NCI-H187 (cell line): ENCODE measurements around the gene PARD6A.

Experiments
- DNase-seq, 2 experiments: peaks; one replicate each; lab custom pipeline; 2025; lab: John Stamatoyannopoulos, UW

PARD6A gene, protein sequence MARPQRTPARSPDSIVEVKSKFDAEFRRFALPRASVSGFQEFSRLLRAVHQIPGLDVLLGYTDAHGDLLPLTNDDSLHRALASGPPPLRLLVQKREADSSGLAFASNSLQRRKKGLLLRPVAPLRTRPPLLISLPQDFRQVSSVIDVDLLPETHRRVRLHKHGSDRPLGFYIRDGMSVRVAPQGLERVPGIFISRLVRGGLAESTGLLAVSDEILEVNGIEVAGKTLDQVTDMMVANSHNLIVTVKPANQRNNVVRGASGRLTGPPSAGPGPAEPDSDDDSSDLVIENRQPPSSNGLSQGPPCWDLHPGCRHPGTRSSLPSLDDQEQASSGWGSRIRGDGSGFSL

DNA sequence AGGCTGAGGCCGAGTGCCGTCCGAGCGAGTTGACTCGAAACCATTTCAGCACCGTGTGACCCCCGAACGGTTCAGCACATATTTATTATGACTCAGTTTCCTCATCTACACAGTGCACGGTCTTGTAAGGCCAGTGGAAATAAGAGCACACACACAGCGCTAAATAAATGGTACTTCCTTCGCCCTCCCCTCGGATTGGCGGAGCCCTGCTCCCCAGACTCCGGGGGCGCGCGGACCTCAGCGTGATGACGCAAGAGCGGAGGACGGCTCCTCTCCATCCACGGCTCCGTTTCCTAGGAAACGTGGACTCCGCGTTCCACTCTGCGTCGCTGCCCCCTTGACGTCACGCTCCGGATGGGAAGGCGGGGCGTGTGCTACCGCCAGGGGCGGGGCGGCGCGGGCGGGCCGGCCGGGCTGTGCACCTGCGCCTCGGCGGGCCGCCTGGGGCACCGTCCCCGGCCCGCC is at the start of gene PARD6A:
PARD6A (plus strand) TSS at position 397 of the 465 bp plus-strand sequence. CDS start 79 bp downstream, outside the sequence.
- DNase-seq: peak; percentile 75 to 85

DNA sequence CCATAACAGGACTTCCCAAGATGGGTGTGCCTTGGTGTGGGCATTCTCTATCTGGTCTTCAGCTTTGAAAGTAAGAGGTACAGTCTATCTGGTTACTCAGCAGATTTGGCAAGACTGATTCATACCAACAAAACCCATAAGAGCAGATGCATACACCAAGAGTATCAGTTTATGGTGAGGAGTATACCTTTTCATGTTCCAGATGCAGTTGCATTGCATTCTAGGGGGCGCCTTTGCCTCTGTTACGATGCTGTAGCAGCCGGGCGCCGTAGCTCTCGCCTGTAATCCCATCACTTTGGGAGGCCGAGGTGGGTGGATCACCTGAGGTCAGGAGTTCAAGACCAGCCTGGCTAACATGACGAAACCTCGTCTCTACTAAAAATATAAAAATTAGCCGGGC is 47.0 kb upstream of the PARD6A start:
- DNase-seq: no peak

DNA sequence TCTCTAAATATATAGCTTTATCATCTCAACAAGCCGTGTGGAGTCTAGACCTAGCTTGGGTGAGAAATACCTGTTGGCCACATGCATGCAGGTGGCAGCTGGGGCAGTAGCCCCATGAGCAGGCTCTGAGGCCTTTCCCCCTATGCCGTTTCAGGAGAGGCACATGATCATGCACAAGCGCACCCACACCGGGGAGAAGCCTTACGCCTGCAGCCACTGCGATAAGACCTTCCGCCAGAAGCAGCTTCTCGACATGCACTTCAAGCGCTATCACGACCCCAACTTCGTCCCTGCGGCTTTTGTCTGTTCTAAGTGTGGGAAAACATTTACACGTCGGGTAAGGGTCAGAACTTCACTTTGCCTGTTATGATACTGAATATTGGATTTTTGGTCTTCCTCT is 32.5 kb upstream of the PARD6A start:
- DNase-seq: no peak

DNA sequence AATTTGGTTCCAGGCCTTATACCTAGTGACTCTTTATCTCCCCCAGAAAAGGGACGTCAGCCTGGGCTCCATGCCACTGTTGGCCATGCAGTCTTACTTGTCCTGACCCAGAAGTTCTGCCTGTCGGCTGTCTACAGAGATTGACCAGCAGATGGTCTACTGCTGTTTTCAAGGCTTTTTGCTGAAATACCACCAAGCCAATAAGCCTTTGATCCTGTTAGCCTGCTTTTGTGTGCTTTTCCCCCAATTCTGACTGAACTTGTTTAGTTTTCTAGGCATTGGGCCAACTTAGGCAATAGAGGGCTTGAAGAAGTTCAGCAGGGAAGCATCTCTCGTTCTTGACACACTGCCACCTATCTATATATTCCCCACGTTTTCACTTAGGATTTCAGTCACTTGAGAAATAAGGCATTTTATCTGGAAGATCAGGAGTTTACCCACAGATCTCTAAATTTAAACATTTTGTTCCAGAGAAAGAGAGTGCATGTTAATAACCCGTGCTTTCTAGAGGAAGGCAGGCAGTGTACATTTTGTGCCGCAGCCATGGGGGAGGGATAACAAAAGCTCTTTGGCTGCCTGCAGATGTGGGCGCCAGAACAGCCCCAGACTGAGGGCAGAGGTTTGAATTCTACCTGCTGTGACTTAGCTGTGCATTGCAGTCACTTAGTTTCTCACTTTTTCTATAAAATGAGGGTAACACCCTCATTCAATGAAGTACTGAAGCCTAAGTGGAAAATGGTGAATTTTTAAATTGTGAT is 28.2 kb upstream of the PARD6A start:
- DNase-seq: no peak

DNA sequence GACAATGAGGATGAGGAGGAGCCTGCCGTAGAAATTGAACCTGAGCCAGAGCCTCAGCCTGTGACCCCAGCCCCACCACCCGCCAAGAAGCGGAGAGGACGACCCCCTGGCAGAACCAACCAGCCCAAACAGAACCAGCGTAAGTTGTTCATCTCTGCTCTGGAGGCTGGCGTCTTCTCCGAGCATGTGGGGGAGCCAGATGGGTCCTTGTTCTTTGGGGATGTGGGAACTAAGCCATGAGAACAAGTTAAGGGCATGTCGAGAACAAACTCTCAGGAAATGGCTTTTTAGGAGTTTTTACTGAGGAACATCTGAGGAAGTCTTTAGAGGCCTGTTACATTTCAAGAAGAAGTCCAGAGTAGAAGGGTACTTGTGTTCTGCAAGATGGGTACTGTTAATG is 24.0 kb upstream of the PARD6A start:
- DNase-seq: no peak

DNA sequence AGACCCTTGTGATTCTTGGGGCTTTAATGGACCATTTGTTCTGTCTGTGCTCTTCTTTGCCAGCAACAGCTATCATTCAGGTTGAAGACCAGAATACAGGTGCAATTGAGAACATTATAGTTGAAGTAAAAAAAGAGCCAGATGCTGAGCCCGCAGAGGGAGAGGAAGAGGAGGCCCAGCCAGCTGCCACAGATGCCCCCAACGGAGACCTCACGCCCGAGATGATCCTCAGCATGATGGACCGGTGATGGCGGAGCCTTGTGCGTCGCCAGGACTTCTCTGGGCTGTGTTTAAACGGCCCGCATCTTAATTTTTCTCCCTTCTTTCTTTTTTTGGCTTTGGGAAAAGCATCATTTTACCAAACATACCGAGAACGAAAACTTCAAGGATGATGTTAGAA is 23.1 kb upstream of the PARD6A start:
- no peak for DNase-seq

DNA sequence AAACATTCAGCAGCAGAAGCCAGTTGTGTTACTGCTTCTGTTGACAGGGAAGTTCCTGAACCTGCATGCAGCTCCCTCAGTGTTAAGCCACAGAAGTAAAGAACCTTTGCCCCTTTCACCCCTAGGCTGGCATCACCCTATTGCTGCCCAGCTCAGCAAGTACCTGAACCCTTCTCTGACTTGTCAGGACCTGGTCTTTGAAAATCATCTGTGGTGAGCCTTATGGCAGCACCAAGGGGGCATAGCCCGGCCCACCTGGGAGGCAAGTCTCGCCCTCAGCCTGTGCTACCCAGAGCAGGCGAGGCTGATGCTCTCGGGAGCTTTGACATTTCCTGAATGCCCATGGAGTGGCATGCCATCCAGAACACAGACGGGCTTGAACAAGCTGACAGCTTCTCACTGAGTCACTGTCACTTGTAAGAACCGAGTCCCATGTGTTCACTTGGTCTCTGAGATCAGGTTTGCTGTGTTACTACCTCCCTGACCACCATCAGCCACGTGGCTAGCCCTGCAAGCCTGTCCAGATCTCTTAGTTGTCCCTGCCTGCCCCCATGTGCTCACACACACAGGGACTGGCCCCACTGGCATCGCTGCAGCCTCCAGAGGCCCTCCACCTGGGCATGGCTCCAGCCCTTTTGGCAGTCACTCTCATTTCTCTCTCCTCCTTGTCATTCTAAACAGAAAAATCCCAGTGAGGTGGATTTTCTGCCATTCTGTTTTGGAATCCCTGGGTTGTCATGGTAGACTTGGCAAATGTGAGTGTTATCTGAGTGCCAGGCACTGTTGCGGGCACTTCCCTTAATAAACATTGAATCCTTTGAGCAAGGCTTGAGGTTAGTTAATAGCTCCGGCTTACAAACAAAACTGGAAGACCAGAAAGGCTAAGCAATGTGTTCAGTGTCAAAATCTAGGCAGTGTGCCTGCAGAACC is 18.7 kb upstream of the PARD6A start:
- DNase-seq: no peak

DNA sequence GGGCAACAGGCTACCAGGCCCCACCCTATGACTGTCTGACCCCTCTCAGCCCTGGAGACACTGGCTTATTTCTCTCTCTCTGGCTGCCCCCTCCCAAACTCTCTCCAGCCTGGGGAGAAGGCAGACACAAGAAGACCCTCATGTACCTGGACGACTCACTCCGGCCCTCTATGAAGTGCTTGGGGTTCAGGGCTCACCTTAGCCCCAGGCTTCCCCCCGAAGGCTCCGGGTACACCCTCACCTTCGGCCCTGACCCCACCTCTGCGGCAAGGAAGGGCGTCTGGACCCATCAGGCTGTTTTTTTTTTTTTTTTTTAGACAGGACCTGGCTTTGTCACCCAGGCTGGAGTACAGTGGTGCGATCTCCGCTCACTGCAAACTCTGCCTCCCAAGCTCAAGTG is 16.7 kb upstream of the PARD6A start:
- no peak for DNase-seq

DNA sequence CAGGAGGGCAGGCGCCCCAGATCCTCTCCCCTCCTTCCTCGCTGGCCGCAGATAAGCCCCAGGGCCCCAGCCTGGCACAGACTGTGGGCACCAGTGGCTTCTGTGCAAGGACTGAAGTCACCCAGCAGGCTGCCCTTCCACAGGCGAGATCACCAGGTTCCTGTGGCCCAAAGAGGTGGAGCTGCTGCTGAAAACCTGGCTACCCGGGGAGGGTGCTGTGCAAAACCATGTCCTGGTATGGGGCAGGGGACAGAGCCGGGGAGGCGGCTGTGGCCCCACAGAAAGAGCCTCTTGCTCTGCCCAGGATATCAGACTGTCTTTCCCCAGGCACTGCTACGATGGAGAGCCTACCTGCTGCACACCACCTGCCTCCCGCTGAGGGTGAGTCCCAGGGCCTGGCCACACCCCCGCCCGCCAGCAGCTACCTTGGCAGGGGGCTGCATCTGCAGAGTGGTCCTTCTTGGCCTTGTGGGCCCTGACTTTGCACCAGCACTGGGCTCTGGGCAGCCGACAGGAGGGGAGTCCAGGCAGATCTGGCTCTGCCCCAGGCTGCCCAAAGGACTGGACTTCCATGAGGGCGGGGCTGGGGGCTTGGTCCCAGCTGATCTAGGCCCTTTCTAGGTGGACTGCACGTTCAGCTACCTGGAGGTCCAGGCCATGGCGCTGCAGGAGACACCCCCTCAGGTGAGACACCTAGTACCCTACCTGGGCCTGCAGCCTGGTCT is 15.2 kb upstream of the PARD6A start:
- DNase-seq: no peak

DNA sequence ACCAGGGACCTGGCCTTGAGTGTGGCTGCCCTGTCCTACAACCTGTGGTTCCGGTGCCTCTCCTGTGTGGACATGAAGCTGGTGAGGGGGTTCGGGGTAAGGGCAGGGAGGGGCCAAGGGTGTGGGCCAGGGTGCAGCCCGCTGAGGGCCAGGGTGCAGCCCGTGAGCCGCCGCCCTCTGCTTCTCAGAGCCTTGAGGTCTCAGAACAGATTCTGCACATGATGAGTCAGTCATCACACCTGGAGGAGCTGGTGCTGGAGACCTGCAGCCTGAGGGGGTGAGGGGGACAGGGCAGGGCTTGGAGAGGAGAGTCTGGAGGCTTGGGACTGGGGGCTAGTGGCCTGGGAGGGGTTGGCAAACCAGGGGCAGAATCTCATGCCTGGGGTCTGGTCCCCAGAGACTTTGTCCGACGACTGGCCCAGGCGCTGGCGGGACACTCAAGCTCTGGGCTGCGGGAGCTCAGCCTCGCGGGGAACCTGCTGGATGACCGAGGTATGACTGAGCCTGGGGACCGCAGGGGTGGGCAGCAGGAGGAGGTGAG is 13.6 kb upstream of the PARD6A start:
- DNase-seq: no peak

DNA sequence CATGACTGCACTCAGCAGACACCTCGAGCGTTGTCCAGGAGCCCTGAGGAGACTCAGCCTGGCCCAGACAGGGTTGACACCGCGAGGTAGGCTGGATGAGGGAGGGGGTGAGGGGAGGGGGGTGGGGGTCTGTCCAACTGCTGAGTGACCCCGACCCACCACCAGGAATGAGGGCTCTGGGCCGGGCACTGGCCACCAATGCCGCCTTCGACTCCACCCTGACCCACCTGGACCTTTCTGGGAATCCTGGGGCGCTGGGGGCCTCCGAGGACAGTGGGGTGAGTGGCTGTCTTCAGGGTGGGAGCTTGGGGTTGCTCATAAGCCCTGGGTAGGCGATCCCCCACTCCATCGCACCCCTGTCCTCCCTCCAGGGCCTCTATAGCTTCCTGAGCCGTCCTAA is 13.1 kb upstream of the PARD6A start:
- no peak for DNase-seq

DNA sequence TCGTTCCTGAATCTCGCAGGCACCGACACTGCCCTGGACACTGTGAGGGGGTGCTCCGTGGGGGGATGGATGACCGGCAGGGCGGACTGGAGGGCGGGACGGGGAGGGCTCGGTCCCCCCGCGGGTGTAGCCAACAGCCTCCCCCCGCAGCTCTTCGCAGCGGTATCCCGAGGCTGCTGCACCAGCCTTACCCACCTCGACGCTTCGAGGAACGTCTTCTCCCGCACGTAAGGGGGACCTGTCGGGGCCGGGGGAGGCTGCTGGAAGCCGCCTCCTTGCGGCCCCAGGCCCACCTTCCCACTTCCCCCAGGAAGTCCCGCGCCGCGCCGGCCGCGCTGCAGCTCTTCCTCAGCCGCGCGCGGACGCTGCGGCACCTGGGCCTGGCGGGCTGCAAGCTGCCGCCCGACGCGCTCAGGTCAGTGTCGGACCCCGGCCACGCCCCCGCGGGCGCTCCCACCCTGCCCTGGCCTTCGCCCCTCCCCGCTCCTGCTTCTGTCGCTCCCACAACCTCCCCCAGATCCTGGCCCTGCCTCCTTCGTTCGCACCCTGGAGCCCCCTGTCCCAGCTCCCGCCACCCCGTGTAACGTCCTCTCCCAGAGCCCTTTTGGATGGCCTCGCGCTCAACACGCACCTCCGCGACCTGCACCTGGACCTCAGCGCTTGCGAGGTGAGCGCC is 12.5 kb upstream of the PARD6A start:
- DNase-seq: no peak

DNA sequence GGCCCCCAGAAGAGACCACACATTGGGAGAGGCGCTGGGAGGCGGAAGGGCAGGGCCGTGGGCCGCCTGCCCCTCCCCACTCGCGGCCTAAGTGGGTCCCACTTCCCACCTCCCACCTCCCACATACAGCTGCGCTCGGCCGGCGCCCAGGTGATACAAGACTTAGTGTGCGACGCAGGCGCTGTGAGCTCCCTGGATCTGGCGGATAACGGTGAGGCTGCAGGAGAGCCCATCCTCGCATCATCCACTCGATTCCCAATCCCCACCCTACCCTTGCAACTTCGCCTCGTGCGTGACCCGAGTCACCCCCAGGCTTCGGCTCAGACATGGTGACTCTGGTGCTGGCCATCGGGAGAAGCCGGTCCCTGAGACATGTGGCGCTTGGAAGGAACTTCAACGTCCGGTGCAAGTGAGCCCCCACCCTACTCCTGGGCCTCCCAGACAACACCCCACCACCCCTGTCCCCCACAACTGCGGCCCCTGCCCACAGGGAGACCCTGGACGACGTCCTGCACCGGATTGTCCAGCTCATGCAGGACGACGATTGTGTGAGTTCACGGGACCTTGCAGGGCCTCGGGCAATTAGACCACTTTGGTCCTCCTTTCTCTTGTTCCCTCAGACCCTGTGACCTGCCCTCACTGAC is 11.9 kb upstream of the PARD6A start:
- no peak for DNase-seq

DNA sequence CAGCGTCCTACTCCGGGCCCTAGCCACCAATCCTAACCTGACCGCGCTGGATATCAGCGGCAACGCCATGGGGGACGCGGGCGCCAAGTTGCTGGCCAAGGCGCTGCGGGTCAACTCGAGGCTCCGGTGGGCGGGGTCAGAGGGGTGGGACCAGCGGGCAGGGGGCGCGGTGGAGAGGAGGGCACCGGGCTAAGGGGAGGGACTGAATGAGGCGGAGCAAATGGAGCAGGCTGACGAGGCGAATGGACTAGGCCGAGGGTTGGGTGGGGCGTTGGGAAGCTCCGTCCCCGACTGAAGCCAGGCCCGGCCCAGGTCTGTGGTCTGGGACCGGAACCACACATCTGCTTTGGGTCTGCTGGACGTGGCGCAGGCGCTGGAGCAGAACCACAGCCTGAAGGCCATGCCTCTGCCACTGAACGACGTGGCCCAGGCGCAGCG is 11.2 kb upstream of the PARD6A start:
- no peak for DNase-seq

DNA sequence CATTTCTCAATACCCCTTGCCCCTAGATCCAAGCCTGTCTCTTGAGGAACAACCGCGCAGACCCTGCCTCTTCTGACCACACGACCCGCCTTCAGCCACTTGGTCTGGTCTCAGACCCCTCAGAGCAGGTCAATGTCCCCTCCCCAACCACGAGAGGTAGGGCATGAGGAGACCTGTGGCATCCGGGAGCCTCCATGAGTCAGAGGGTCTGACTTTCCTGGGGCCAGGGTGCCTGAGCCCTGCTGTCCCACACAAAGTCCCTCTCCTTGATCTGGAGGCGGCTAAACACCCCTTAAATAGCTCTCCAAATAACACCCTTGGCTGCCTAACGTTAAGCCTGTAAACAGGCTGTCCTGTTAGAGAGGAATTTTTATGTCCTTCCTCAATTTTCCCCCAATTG is 10.7 kb upstream of the PARD6A start:
- no peak for DNase-seq

DNA sequence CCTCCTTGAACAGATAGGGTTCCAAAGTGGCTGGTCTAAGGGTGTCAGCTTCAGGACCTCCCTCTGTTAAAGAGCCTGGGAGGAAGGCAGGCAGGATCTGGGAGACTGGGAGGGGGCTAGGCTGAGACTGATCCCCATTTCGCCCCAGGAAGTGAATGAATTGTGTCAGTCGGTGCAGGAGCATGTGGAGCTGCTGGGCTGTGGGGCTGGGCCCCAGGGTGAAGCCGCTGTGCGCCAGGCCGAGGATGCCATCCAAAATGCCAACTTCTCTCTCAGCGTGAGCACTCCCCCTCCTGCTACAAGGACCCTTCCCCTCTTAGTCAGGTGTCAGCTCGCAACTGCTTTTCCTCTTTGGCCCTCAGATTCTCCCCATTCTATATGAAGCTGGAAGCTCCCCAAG is 9.7 kb upstream of the PARD6A start:
- no peak for DNase-seq

DNA sequence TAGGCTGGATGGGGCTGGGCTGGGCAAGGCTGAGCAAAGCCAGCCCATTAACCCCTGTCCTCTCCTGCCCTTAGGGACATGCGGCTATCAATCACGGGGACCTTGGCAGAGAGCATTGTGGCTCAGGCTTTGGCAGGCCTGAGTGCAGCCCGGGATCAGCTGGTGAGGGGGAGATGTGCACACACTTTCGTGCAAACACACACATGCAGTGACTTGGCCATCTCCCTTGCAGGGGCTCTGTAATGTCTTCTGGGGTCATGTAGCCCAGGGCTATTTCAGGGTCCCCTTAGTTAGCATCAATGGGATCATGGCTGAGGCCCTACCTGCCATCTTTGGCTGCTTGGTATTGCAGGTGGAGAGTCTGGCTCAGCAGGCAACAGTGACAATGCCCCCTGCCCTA is 8.9 kb upstream of the PARD6A start:
- no peak for DNase-seq

DNA sequence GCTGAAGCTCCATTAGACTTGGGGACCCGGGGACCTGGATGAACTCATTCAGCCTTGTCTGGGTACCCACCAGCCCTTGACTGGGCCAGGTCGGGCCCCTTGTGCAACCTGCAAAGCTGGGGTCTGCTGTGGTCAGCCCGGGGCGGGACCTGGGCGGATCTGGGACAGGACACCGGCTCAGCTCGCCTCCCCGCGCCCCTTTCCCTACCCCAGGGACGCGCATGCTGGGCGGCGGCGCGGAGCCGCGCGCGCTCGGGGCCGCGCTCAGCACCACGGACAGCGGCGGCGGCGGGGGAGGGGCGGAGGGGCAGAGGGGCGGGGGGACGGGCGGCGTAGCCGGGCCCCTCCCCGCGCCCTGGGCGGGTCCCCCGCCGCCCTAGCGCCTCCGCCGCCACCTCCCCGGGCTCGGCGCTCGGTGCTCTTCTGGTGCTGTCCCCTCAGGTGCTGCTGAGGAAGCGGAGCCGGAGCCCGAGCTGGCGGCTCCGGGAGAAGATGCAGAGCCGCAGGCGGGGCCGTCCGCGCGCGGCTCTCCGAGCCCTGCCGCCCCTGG is 8.1 kb upstream of the PARD6A start:
- peak in 1 of 2 experiments; percentile 1 for DNase-seq

DNA sequence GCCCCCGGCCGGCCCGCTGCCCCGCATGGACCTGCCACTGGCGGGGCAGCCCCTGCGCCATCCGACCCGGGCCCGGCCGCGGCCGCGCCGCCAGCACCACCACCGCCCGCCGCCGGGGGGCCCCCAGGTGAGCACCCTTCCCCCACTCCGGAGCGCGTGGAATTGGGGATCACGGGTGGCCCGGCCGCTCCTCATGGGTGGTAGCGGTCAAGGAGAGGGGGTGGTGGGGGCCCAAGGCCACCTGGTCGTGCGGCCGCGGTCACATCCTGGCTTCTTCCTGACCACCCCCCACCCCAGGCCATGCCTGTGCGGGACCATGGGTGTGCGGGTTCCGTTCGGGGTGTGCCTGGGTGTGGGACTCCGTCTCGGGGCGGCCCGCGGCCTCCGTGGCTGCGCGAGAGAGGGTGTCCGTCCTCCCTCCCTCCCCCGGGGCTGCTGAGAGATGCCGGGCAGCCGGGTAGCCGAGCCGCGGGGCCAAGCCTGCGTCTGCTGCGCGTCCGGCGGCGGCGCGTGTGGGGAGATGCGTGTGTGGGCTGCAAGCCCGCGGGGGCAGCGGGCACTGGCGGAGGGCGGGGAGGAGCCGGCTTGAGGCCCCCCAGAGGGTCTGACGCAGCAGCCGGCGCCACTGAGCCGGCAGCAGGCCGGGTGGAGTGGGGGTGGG is 7.5 kb upstream of the PARD6A start:
- no peak for DNase-seq
